Stimulated activated CD8-positive, alpha-beta memory T cell treated with anti-CD3 and anti-CD28 coated beads, Interleukin-4, amount 100 ng/mL, for 1 hour (primary cell): ENCODE data around the gene NUP98.

Source experiments
- DNase-seq, 2 donors: peaks; one replicate each; pipeline ENCODE4 v3.0.0-alpha.2; 2020; ENCODE audit warnings: low read depth in 2 of 2, low spot score in 1 of 2

Gene NUP98

DNA sequence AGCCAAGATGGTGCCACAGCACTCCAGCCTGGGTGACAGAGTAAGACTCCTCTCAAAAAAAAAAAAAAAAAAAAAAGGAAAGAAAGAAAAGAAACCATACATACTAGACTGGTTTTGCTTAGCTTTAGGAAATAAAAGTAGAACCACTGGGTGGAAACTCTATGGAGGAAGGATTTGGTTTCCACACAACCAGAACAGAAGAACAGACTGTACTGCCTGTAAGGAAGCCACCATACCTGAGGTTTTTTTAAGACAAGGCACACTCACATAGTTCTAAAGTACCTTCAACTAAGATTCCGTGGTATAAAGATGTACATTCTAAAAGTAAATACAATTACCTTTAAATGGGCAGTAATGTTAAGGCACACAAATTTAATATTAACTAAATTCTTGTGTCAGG lies 58.6 kb downstream of the NUP98 start:
- no peak for DNase-seq

DNA sequence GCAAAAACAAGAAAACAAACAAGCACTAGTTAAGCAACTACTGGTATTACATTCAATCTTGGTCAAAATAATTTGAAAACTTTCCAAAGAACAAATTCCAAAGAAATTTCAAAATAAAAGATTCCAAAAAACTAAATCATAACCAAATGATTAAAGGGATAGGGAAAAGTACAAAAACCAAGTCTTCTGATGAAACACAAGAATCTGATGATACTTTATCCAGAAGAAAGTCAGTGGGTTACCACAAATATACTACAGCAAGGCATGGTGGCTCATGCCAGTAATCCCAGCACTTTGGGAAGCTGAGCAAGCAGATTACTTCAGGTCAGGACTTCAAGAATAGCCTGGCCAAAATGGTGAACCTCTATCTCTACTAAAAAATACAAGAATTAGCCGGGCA lies 59.1 kb downstream of the NUP98 start:
- no peak for DNase-seq

DNA sequence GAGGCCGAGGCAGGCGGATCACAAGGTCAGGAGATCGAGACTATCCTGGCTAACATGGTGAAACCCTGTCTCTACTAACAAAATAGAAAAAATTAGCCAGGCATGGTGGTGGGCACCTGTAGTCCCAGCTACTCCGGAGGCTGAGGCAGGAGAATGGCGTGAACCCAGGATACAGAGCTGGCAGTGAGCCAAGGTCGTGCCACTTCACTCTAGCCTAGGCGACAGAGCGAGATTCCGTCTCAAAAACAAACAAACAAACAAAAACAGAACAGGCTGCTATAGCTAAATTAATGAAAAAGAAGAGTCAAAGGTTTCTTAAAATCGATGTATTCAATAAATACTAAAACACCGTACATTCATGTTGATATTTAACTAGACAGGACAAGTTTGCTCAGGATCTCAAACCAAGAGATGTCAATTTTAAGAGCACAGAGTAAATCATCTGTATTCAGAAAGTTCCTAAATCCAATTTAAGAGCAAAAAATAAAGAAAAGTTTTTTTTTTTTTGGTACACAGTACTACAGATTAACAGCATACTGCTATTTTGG lies 59.9 kb downstream of the NUP98 start:
- no peak for DNase-seq

DNA sequence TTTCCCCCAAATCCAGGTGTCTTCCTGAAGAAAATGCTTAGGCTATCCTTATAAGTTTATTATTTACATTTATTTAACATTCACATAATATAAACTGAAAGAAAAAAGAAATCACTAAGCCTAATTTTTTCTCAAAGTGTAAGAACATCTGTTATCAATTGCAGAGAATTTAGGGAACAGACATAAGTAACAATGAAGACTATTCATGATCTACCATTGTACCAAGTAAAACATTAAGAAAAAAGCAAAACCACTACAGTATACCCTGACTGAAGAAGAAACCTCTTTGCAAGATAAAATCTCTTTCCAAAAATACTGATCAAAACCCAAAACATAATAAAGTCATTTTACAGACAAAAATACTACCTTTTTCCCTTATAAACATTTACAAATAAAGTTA lies 60.5 kb downstream of the NUP98 start:
- DNase-seq: no peak

DNA sequence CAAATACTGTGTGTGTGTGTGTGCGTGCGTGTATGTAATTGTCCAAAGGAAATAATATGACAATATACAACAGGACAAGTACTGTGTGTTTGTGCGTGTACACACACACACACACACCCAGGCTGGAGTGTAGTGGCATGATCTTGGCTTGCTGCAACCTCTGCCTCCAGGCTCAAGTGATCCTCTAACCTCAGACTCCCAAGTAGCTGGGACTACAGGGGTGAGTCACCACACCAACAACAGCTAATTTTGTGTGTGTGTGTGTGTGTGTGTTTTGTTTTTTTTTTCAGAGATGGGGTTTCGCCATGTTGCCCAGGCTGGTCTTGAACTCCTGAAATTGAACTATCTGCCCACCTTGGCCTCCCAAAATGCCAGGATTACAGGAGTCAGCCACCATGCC lies 61.5 kb downstream of the NUP98 start:
- DNase-seq: no peak

DNA sequence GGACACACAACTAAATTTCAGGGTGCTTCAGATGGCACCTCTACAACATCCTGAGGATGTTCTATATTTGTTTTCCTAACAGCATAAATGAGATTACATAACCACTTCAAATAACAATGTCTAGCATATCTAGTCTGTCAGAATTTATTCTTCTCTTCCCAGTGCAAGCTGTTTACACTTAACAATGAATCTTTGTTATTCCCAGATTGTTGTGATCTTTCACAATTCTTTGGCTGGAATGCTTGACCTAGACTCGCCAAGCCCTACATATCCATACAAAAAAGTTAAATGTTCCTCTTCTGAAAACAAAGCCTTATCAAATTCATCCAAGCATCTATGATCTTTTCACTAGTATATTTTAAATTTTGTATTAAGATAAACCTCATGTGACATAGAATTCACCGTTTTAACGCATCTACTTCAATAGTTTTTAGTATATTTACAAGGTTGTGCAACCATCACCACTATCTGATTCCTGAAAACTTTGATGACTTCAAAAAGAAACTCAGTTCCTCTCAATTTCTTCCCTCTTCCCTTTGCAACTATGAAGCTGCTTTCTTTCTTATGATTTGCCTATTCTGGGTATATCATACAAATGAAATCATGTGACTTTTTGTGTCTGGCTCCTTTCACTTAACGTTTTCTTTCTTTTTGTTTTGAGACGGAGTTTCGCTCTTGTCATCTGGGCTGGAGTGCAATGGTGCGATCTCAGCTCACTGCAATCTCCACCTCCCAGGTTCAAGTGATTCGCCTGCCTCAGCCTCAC lies 64.5 kb downstream of the NUP98 start:
- DNase-seq: no peak

DNA sequence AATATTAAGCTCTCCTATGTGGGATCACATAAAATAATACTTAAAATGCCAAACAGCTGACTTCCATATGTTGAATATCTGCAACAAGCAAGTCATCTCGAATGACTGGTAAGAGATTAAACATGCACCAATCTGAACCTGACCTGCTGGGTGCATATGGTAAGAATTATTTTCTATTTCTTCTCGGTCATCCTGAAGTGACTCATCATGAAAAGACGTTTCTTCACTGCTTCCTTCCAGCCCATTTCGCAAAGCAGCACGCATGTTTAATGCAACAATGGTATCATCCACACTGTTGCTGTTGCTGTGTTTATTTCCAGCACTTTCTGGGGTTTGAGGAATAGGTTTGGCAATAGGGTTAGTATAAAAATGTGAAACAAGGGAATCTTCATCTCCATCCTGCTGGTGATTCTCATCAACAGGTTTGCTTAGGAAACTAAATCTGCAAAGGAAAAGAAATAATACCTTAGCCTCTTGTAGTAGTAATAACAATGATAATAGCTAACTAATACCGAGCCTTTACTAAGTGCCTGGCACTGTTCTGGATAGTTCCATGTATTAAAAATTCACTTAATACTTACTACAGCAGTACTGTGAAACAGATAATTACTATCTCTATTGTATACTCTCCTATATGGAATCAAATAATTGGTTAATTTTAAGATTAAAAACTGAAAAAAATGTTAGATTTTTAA lies 74.2 kb downstream of the NUP98 start:
- DNase-seq: no peak

DNA sequence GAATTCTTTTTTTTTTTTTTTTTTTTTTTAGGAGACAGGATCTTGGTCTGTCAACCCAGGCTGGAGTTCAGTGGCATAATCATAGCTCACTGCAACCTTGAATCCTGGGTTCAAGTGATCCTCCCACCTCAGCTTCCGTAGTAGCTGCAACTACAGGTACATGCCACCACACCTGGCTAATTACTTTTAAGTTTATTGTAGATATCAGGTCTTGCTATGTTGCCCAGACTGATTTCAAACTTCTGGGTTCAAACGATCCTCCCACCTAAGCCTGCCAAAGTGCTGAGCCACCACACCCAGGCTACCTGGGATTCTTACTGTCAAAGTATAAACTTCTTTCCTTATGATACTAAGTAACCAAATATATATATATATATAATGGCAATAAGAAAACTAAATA lies 75.3 kb downstream of the NUP98 start:
- DNase-seq: no peak

DNA sequence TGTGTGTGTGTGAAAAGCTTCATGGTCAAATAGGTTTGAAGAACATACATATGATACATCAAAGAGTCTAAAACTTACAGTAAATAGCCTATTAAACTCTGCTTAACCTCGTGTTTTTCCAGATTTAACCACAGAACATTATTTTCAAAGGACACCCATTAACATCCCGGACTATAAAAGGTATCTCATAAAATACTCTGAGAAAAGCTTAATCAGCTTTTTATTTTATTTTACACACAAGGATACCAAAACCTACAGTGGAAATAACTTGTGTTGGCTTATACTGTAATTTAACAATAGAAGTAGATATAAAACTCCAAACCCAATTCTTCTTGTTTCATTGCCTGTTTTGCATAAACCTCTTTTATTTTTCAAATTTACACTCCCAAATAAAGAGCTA lies 76.4 kb downstream of the NUP98 start:
- no peak for DNase-seq

DNA sequence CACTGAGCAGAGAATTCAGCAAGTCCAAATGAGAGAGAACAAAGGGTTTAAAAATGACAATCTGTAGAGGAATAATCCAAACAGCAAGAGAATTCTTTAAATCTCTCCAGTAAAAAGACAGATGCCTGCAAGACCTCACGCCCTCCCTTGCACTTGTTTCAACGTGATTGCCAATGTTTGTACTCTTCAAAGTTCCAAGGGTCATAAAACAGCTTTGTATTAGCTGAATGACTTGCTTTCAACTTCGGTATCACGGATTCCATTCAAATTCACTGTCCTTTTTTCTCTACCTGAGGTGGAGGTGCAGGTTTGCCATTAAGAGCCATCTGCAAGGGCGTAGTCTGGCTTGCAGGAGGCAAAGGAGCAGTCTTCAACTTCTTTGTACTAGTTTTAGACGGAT lies 85.1 kb downstream of the NUP98 start:
- no peak for DNase-seq

DNA sequence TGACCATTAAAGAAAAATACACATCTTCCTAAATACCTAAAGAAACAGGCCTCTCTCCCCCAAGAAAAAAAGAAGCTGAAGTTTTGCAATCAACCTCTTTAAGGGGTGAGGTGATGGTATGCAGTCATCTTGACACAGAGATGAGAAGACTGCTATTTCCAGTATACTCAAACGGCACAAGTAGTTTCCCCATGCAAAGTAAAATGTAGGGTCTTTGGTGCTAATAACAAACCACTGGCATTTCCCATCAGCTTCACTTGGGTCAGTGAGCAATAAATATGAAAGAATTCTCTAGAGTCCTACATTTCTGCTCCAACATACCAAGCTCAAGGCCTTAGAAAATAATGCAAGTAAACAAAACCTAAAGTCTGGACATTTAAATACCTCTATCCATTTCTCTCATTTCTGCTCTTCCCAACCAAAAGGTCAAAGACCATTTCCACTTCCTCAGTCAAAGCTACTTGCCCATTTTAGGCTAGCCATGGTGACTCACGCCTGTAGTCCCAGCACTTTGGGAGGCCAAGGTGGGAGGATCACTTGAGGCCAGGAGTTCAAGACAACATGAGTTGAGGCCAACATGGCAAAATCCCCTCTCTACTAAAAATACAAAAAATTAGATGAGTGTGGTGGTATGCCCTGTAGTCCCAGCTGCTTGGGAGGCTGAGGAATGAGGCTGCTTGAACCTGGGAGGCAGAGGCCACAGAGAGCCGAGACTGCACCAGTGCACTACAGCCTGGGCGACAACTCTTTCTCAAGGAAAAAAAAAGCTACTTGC lies 86.7 kb downstream of the NUP98 start:
- no peak for DNase-seq

DNA sequence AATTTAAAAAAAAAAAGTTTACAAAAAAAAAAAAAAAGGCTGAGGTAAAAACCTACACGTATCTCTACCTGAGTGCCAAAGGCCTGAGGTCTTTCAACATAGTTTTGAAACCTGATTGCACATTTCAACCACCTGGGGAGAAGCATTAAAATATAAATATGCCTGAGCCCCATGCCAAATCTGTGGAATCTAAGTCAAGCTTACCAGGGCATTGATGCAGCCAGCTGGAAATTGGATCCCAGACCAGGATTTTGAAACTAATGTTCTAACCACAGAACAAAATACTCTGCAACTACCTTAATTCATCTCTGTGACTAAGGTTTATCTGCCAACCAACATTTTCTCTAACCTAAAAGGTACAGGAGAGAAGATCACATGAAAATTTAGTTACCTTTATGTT lies 87.4 kb downstream of the NUP98 start:
- no peak for DNase-seq

DNA sequence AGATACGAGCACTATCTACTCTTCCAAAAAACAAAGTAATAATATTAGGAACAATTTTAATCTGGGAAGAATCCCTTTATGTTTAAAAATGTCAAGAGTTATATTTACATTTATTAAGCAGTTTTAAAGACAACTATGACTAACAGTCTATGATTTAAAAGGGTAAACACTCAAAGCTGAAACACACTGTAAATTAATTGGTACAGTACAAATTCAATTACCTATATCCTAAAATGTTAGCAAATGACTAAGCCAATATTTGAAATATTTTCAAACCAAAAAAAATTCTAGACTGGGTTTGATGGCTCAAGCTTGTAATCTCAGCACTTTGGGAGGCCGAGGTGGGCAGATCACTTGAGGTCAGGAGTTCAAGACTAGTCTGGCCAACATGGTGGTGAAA lies 90.2 kb downstream of the NUP98 start:
- no peak for DNase-seq

DNA sequence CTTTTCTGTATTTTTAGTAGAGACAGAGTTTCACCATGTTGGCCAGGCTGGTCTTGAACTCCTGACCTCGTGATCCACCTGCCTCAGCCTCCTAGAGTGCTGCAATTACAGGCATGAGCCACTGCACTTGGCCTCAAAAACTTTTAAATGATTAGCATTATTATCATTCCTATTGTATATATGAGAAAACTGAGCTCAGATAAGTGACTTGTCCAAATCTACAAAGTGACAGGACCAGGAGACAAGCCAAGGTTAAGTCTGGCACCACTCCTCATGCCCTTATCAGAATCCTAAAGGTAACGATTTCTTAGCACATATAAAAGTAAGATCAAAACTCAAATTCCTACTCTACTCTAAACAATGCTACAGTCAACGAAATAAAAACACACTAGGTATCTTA lies 94.0 kb downstream of the NUP98 start:
- no peak for DNase-seq

DNA sequence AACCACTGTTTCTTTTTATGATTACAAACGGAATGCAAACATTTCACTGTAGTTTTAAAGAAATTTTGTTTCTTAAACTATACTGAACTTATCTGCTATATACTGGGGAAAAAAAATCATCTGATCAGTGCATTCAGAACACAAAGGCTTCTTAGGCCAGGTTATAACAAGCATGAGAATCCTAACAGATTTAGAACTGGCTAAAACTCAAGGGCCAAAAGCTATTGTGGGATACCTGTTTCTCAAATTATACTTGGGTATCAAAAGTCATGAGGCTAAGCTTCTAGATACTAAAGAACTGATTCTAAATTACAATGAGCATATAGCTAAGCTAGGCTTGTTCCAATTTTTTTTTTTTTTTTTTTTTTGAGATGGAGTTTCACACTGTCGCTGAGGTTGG lies 96.4 kb downstream of the NUP98 start:
- DNase-seq: no peak

DNA sequence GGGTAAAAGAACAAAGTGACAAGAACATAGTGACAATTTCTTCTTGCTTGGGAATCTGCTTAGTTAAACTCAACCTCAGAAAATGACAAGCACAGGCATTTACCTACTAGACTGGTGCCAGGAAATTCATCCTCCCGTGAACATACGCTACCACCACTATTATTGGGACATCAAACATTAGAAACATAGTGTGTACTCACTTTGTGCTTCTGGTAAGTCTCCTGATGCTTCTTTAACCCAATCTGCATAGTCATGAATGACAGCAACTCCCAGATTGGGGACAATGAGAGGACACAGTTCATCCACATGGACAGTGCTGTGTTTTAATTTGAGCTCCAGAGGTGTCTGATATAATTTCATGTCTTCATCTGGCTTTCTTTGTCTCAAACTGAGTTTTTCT lies 96.9 kb downstream of the NUP98 start:
- no peak for DNase-seq

DNA sequence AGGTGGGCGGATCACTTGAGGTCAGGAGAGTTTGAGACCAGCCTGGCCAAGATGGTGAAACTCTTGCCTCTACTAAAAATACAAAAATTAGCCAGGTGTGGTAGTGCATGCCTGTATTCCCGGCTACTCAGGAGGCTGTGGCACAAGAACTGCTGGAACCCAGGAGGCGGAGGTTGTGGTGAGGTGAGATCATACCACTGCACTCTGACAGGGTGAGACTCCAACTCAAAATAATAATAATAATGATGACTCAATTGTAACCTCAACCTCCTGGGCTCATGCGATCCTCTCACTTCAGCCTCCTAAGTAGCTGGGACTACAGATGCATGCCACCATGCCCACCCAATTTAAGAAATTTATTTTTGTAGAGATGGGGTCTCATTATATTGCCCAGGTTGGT lies 110.6 kb downstream of the NUP98 start:
- no peak for DNase-seq

DNA sequence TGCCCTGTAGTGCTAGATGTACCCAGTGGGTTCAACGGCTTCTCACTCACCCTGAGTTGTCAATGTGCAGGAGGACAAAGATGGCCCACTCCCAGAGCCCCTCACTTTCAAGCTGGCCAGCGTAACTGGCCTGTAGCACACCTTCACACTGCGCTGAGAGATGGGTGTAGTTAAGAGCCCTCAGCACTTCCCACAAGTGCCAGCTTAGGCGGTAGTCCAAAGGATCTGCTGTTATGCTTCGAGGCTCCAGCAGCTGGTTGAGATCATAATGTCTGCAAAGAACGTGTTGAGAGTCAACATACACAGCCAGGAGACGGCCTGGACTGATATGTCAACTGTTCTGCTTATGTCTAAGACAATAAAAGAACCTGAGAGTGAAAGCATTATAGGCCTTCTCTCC lies 111.4 kb downstream of the NUP98 start:
- no peak for DNase-seq

DNA sequence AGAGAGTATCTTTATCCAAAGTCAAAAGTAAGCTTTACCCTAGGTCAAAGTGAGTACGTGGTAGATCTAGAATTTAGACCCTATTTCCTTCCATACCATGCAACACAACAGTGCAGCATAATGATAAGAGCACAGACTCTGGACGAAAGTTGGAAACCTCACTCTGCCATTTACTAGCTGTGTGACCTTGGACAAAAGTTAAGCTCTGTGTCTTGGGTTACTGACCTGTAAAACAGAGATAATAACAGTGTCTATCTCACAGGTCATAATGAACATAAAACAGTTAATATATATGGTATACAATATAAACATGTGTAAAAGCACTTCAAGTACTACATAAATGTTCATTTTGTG lies 112.6 kb downstream of the NUP98 start:
- no peak for DNase-seq

DNA sequence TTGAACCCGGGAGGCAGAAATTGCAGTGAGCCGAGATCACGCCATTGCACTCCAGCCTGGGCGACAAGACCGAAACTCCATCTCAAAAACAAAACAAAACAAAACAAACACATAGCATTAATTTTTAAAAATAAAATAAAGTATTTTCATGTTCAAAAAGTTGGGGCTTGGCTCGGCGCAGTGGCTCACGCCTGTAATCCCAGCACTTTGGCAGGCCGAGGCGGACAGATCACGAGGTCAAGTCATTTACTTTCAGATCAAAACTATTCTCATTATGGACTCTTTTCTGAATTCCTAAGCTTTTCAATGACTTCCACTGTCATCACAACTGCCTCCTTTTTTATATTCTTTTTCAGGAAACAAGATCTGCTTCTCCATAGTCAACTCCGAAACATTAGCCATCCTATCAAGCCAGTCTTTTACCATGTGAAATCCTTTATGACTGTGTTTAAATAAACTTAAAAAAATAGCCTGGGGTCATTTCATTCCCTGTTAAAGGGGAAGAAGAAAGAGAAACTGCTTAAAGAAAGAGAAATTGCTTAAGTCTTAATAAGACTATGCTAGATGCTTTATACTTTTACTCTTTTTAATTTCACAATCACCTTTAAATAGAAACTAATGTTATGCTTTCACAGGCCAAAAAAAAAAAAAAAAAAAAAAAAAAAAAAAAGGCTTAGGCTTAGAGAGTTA lies 113.1 kb downstream of the NUP98 start:
- DNase-seq: no peak

DNA sequence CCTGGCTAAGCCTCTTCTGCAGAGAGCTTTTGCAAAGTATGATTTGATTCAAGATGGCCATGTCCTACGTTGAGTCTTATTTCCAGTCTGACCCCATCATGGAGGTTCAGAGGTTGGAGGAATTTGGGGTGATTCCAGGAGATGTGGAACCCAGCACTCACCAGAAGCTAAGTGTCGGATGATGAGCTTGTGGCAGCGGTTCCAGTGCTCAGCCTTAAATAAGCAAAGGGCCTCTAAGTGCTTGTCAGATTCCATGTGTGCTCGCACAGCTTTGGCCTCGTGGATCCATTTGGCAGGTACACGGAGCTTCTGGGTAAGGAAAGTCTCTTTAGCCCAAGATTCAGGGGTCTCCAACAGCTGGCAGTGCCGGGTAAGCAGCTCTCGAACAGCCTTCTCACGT lies 114.3 kb downstream of the NUP98 start:
- DNase-seq: no peak

DNA sequence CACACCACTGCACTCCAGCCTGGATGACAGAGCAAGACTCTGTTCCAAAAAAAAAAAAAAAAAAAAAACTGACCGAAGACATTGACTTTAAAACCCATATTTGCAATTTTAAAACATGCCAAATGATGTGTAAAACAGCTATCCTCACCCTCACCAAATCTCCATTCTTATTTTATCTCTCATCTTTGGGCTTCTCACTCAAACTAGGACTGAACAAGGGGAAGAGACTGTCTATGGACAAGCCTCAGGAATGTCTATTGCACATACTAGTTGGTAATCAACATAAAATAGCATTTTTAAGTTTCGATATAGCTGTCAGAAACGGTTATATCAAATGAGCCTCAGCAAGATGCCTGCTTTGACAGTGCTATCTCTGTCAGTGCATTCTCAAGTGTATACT lies 118.3 kb downstream of the NUP98 start:
- no peak for DNase-seq
